Right atrium auricular region (tissue), 2 donors: Measurements from ENCODE around the gene GSE1. TPM values are rescaled to one million over a fixed set of nuclear protein-coding genes. Genes with fewer than 3 reads are reported as not detected.

Source experiments
- DNase-seq: peaks from one replicate; pipeline ENCODE4 v3.0.0-alpha.2; 2019; ENCODE audit warnings: low spot score
- H3K27ac ChIP-seq, 2 donors: fragments of 200-600 bp; sonication (generic); 1 replicate in 1 of 2; 2 replicates in 1 of 2; pipeline ENCODE4 v1.5.1; 2016 to 2019
- H3K27me3 ChIP-seq, 2 donors: fragments of 200-600 bp; sonication (generic); one replicate each; pipeline versions ENCODE4 v1.5.1 to v1.6.0; 2017 to 2019
- H3K36me3 ChIP-seq: fragments of 200-600 bp; sonication (generic); one replicate; pipeline ENCODE4 v1.5.1; 2016
- H3K4me1 ChIP-seq, 2 donors: fragments of 200-600 bp; sonication (generic); one replicate each; pipeline versions ENCODE4 v1.5.1 to v1.6.0; 2017 to 2019
- H3K4me3 ChIP-seq, 2 donors: fragments of 200-600 bp; sonication (generic); 1 replicate in 1 of 2; 2 replicates in 1 of 2; pipeline ENCODE4 v1.5.1; 2017 to 2019; ENCODE audit warnings: mild to moderate bottlenecking in 1 of 2, moderate library complexity in 1 of 2
- H3K9me3 ChIP-seq, 2 donors: fragments of 200-600 bp; sonication (generic); one replicate each; pipeline ENCODE4 v1.5.1; 2019
- CTCF ChIP-seq, 2 donors: fragments of 200-600 bp; sonication (generic); IDR thresholded peaks; one replicate each; pipeline ENCODE4 v1.5.1; 2019; ENCODE audit warnings: antibody characterized with exemption in 2 of 2
- total RNA-seq, 2 donors: library from RNA; depleted of rRNA; stranded (reverse); fragments of >200 nt; gene quantifications; one replicate each; pipeline ENCODE4 v1.1.0, GENCODE V29; 2016

Gene GSE1
- total RNA-seq, 2 donors from 2014 or later: 37.1 to 55.7 TPM

- Histone ChIP-seq H3K27me3 (no peaks in the 10 kb centered on the region), H3K9me3 (no peaks in the 10 kb centered on the region), H3K27ac (peak overlapping the region in 1 of 2 donors; percentile 18), H3K4me3 (no peak overlapping the region), H3K4me1 (peaks cover 0 to 57% of the 10 kb centered on the region in 2 donors), H3K36me3 (peaks cover 5% of the 10 kb centered on the region)
- DNase-seq: no peak
- no peak for TF ChIP-seq CTCF (IDR thresholded peaks at IDR 0.05)
Measured at GRCh38 chr16:85642762-85643358, 29.7 kb downstream of the GSE1 start.

GRCh38 chr16:85643631-85644030, 30.5 kb downstream of the GSE1 start:
- DNase-seq: no peak
- Histone ChIP-seq H3K4me1 (peaks cover 0 to 51% of the 10 kb centered on the region in 2 donors), H3K36me3 (peaks cover 7% of the 10 kb centered on the region), H3K4me3 (no peak overlapping the region), H3K27me3 (no peaks in the 10 kb centered on the region), H3K27ac (no peak overlapping the region), H3K9me3 (no peaks in the 10 kb centered on the region)
- no peak for TF ChIP-seq CTCF (IDR thresholded peaks at IDR 0.05)

GRCh38 chr16:85644093-85644712, 31.1 kb downstream of the GSE1 start:
- TF ChIP-seq CTCF (IDR thresholded peaks at IDR 0.05): no peak
- no peak for DNase-seq
- no peaks in the 10 kb centered on the region for H3K9me3 ChIP-seq
- peaks cover 0 to 45% of the 10 kb centered on the region in 2 donors for H3K4me1 ChIP-seq
- no peak overlapping the region for H3K4me3 ChIP-seq
- no peaks in the 10 kb centered on the region for H3K27me3 ChIP-seq
- H3K27ac ChIP-seq: no peak overlapping the region
- peaks cover 11% of the 10 kb centered on the region for H3K36me3 ChIP-seq

GRCh38 chr16:85645021-85645589, 32.0 kb downstream of the GSE1 start:
- Histone ChIP-seq H3K4me1 (peaks cover 0 to 38% of the 10 kb centered on the region in 2 donors), H3K36me3 (peaks cover 15% of the 10 kb centered on the region), H3K4me3 (no peak overlapping the region), H3K27me3 (no peaks in the 10 kb centered on the region), H3K27ac (no peak overlapping the region), H3K9me3 (no peaks in the 10 kb centered on the region)
- no peak for DNase-seq
- TF ChIP-seq CTCF (IDR thresholded peaks at IDR 0.05): no peak

- H3K36me3 ChIP-seq: peaks cover 15% of the 10 kb centered on the region
- no peaks in the 10 kb centered on the region for H3K9me3 ChIP-seq
- H3K27ac ChIP-seq: no peak overlapping the region
- H3K4me1 ChIP-seq: peaks cover 0 to 40% of the 10 kb centered on the region in 2 donors
- TF ChIP-seq CTCF (IDR thresholded peaks at IDR 0.05): no peak
- H3K27me3 ChIP-seq: no peaks in the 10 kb centered on the region
- no peak overlapping the region for H3K4me3 ChIP-seq
- DNase-seq: no peak
Measured at GRCh38 chr16:85646358-85646907, 33.3 kb downstream of the GSE1 start.
